Vagina (tissue), 2 donors: Measurements from ENCODE around the gene SPIN1. TPM values are rescaled to one million over a fixed set of nuclear protein-coding genes. Genes with fewer than 3 reads are reported as not detected.

ENCODE experiments used
- DNase-seq, 2 donors: peaks; one replicate each; pipeline ENCODE4 v3.0.0-alpha.2; 2017; ENCODE audit errors: extremely low spot score in 2 of 2
- H3K27ac ChIP-seq: fragments of 200-600 bp; sonication (generic); one replicate; pipeline ENCODE4 v1.5.1; 2019
- H3K27me3 ChIP-seq: fragments of 200-600 bp; sonication (generic); one replicate; pipeline ENCODE4 v1.5.1; 2019
- H3K36me3 ChIP-seq, 2 donors: fragments of 200-600 bp; sonication (generic); one replicate each; pipeline ENCODE4 v1.5.1; 2017 to 2019
- H3K4me1 ChIP-seq: fragments of 200-600 bp; sonication (generic); one replicate; pipeline ENCODE4 v1.5.1; 2019
- H3K4me3 ChIP-seq, 2 donors: fragments of 200-600 bp; sonication (generic); 1 replicate in 1 of 2; 2 replicates in 1 of 2; pipeline ENCODE4 v1.5.1; 2016 to 2019
- H3K9me3 ChIP-seq: fragments of 200-600 bp; sonication (generic); one replicate; pipeline ENCODE4 v1.5.1; 2019
- POLR2A ChIP-seq, 2 donors: fragments of 450-650 bp; IDR thresholded peaks; one replicate each; pipeline ENCODE4 v1.6.1; 2017; ENCODE audit warnings: antibody characterized with exemption in 2 of 2, mild to moderate bottlenecking in 2 of 2, moderate library complexity in 2 of 2
- POLR2AphosphoS5 ChIP-seq, 2 donors: sonication (generic); formaldehyde crosslinking; IDR thresholded peaks; one replicate each; pipeline ENCODE4 v1.9.0; 2017; ENCODE audit warnings: antibody characterized with exemption in 2 of 2, mild to moderate bottlenecking in 2 of 2, low read depth in 1 of 2; ENCODE audit not compliant: insufficient read depth in 1 of 2
- intact Hi-C: fragments of 100-400 bp; cut with DNase I; formaldehyde crosslinking; loops from one replicate; pipeline ENCODE4 v1.15.1; 2023
- total RNA-seq: library from RNA; depleted of rRNA; stranded (reverse); fragments of >200 nt; gene quantifications from one replicate; pipeline ENCODE4 v1.2.3, GENCODE V29; 2016
- TF ChIP-seq, protein P1 (sequence below), 3 experiments: fragments of 450-650 bp in 2 of 3; fragments of 200-600 bp in 1 of 3; sonication (generic) in 1 of 3; IDR thresholded peaks; one replicate each; pipeline ENCODE4 v1.5.1; 2017 to 2019; ENCODE audit warnings: antibody characterized with exemption in 3 of 3, mild to moderate bottlenecking in 2 of 3, moderate library complexity in 2 of 3

The SPIN1 gene
- total RNA-seq, 1 donor from 2014 or later, result 72.9 TPM

- H3K9me3 ChIP-seq, result no peaks in the 10 kb centered on the region
- no peaks in the 10 kb centered on the region for H3K27me3 ChIP-seq
- no peaks in the 10 kb centered on the region for H3K4me1 ChIP-seq
- TF ChIP-seq POLR2A (IDR thresholded peaks at IDR 0.05) (no peak), POLR2AphosphoS5 (IDR thresholded peaks at IDR 0.05; ENCODE audit: insufficient read depth in 1 of 2, low read depth in 1 of 2) (no peak)
- TF ChIP-seq, protein P1, sequence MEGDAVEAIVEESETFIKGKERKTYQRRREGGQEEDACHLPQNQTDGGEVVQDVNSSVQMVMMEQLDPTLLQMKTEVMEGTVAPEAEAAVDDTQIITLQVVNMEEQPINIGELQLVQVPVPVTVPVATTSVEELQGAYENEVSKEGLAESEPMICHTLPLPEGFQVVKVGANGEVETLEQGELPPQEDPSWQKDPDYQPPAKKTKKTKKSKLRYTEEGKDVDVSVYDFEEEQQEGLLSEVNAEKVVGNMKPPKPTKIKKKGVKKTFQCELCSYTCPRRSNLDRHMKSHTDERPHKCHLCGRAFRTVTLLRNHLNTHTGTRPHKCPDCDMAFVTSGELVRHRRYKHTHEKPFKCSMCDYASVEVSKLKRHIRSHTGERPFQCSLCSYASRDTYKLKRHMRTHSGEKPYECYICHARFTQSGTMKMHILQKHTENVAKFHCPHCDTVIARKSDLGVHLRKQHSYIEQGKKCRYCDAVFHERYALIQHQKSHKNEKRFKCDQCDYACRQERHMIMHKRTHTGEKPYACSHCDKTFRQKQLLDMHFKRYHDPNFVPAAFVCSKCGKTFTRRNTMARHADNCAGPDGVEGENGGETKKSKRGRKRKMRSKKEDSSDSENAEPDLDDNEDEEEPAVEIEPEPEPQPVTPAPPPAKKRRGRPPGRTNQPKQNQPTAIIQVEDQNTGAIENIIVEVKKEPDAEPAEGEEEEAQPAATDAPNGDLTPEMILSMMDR (IDR thresholded peaks at IDR 0.05), result no peak
- intact Hi-C loops, result no loop called here
- H3K36me3 ChIP-seq, result no peaks in the 10 kb centered on the region
- no peak for DNase-seq
- H3K27ac ChIP-seq, result no peak overlapping the region
- no peak overlapping the region for H3K4me3 ChIP-seq
Observed at GRCh38 chr9:88364706-88365105, 23.5 kb upstream of the SPIN1 start.

- Histone ChIP-seq H3K4me1 (no peaks in the 10 kb centered on the region), H3K27me3 (no peaks in the 10 kb centered on the region), H3K36me3 (no peaks in the 10 kb centered on the region), H3K4me3 (no peak overlapping the region), H3K27ac (no peak overlapping the region), H3K9me3 (no peaks in the 10 kb centered on the region)
- DNase-seq, result no peak
- intact Hi-C loops, result no loop called here
- no peak for TF ChIP-seq POLR2A (IDR thresholded peaks at IDR 0.05)
- TF ChIP-seq, protein P1 (IDR thresholded peaks at IDR 0.05), result no peak
- TF ChIP-seq POLR2AphosphoS5 (IDR thresholded peaks at IDR 0.05; ENCODE audit: insufficient read depth in 1 of 2, low read depth in 1 of 2), result no peak
Observed at GRCh38 chr9:88370346-88370745, 17.9 kb upstream of the SPIN1 start.

GRCh38 chr9:88372103-88372654, 16.1 kb upstream of the SPIN1 start:
- Histone ChIP-seq H3K27me3 (no peaks in the 10 kb centered on the region), H3K9me3 (no peaks in the 10 kb centered on the region), H3K4me1 (no peaks in the 10 kb centered on the region), H3K36me3 (no peaks in the 10 kb centered on the region), H3K27ac (no peak overlapping the region), H3K4me3 (no peak overlapping the region)
- TF ChIP-seq POLR2AphosphoS5 (IDR thresholded peaks at IDR 0.05; ENCODE audit: insufficient read depth in 1 of 2, low read depth in 1 of 2), result no peak
- TF ChIP-seq, protein P1 (IDR thresholded peaks at IDR 0.05), result no peak
- no peak for TF ChIP-seq POLR2A (IDR thresholded peaks at IDR 0.05)
- DNase-seq, result no peak
- intact Hi-C loops, result no loop called here

DNA sequence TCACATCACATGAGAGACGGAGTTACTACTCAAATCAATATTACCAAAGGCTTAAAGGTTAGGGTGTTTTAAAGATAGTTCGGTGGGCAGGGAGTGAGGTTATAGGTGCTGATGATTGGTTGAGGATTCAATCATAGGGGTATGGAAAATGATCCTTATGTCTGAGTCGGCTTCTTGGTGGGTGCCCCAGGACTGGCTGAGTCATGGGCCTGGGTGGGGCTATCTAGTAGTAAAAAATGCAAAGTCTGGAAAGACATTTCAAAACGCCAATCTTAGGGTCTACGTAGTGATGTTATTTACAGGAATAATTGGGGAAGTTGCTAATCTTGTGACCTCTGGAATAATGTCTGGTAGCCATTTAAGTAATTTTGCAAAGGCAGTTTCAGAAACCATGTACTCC, 15.2 kb upstream of the SPIN1 start:
- Histone ChIP-seq H3K27me3 (no peaks in the 10 kb centered on the region), H3K9me3 (no peaks in the 10 kb centered on the region), H3K4me1 (no peaks in the 10 kb centered on the region), H3K36me3 (no peaks in the 10 kb centered on the region), H3K4me3 (no peak overlapping the region), H3K27ac (no peak overlapping the region)
- intact Hi-C loops, result no loop called here
- TF ChIP-seq POLR2AphosphoS5 (IDR thresholded peaks at IDR 0.05; ENCODE audit: insufficient read depth in 1 of 2, low read depth in 1 of 2), result no peak
- TF ChIP-seq POLR2A (IDR thresholded peaks at IDR 0.05), result no peak
- TF ChIP-seq, protein P1 (IDR thresholded peaks at IDR 0.05), result no peak
- DNase-seq, result no peak

- Histone ChIP-seq H3K4me1 (no peaks in the 10 kb centered on the region), H3K27me3 (no peaks in the 10 kb centered on the region), H3K9me3 (no peaks in the 10 kb centered on the region), H3K27ac (no peak overlapping the region), H3K4me3 (no peak overlapping the region), H3K36me3 (no peaks in the 10 kb centered on the region)
- no peak for TF ChIP-seq POLR2AphosphoS5 (IDR thresholded peaks at IDR 0.05; ENCODE audit: insufficient read depth in 1 of 2, low read depth in 1 of 2)
- TF ChIP-seq POLR2A (IDR thresholded peaks at IDR 0.05), result no peak
- TF ChIP-seq, protein P1 (IDR thresholded peaks at IDR 0.05), result no peak
- DNase-seq, result no peak
- intact Hi-C loops, result no loop called here
Observed at GRCh38 chr9:88378317-88378716, 9.9 kb upstream of the SPIN1 start.
